H1 (cell line): Measurements from ENCODE around the gene SPATS1. TPM values are rescaled to one million over a fixed set of nuclear protein-coding genes. Genes with fewer than 3 reads are reported as not detected.

Experiments used
- CTCF ChIA-PET: fragments of 300-600 bp; sonication (Branson Sonifier 250); formaldehyde crosslinking; loops from one replicate; lab custom pipeline; 2021; ENCODE audit not compliant: partially characterized antibody; lab: Charles Lee
- POLR2A ChIA-PET: fragments of 300-600 bp; sonication (Branson Sonifier 250); formaldehyde crosslinking; loops from one replicate; lab custom pipeline; 2021; ENCODE audit warnings: inconsistent platforms; ENCODE audit not compliant: partially characterized antibody; lab: Charles Lee
- DNase-seq, 2 experiments: peaks; one replicate each; pipeline versions ENCODE4 v3.0.0 to v3.0.0-alpha.2; 2010 to 2022; ENCODE audit warnings: low spot score in 2 of 2, low read depth in 1 of 2, mixed read lengths in 1 of 2
- FAIRE-seq: peaks from 2 replicates; lab custom pipeline; 2011; peaks lifted over from hg19 to GRCh38; lab: Jason Lieb, UNC
- H2AFZ ChIP-seq: 2 replicates; pipeline ENCODE4 v1.8.1; 2012; ENCODE audit warnings: low read length, inconsistent platforms
- H2AK5ac ChIP-seq: 2 replicates; pipeline ENCODE4 v1.6.1; 2013; ENCODE audit warnings: low read depth, low read length
- H2BK120ac ChIP-seq: replicated peaks from 2 replicates; pipeline ENCODE3; 2013; ENCODE audit warnings: low read depth, low read length, inconsistent platforms
- H2BK12ac ChIP-seq: 2 replicates; pipeline ENCODE4 v1.6.1; 2013; ENCODE audit warnings: low read depth, low read length
- H2BK15ac ChIP-seq: 2 replicates; pipeline ENCODE4 v1.6.1; 2013; ENCODE audit warnings: low read length
- H2BK20ac ChIP-seq: 2 replicates; pipeline ENCODE4 v1.6.1; 2013; ENCODE audit warnings: low read length
- H2BK5ac ChIP-seq: 2 replicates; pipeline ENCODE4 v1.6.1; 2013; ENCODE audit warnings: low read depth, low read length
- H3K14ac ChIP-seq: 2 replicates; pipeline ENCODE4 v1.6.1; 2013; ENCODE audit warnings: inconsistent platforms; ENCODE audit not compliant: insufficient read length
- H3K18ac ChIP-seq: 2 replicates; pipeline ENCODE4 v1.6.1; 2013; ENCODE audit warnings: low read length; ENCODE audit errors: extremely low read depth
- H3K23ac ChIP-seq: 2 replicates; pipeline ENCODE4 v1.6.1; 2013; ENCODE audit warnings: inconsistent platforms; ENCODE audit not compliant: insufficient read length
- H3K23me2 ChIP-seq: 2 replicates; pipeline ENCODE4 v1.6.1; 2013; ENCODE audit warnings: low read depth, low read length
- H3K27ac ChIP-seq: 2 replicates; pipeline ENCODE4 v1.6.1; 2011; ENCODE audit warnings: low read depth, low read length, inconsistent platforms
- H3K27me3 ChIP-seq, 4 experiments: replicated peaks in 1 of 4; 1 replicate in 1 of 4; 2 replicates in 3 of 4; pipeline versions ENCODE4 v1.6.1 to v1.8.1; 2011 to 2013; ENCODE audit warnings: low read length in 3 of 4, mild to moderate bottlenecking in 3 of 4, inconsistent platforms in 2 of 4, mixed read lengths in 2 of 4, moderate library complexity in 1 of 4; ENCODE audit not compliant: control insufficient read depth in 3 of 4, insufficient read depth in 3 of 4; ENCODE audit errors: extremely low read depth in 1 of 4
- H3K36me3 ChIP-seq, 4 experiments: 2 replicates each; pipeline versions ENCODE4 v1.6.1 to v1.8.1; 2011 to 2013; ENCODE audit warnings: mild to moderate bottlenecking in 4 of 4, low read length in 3 of 4, moderate library complexity in 2 of 4, control low read depth in 1 of 4, inconsistent platforms in 1 of 4; ENCODE audit not compliant: insufficient read depth in 4 of 4, control insufficient read depth in 2 of 4
- H3K4ac ChIP-seq: replicated peaks from 2 replicates; pipeline ENCODE3; 2013; ENCODE audit warnings: low read length, low read depth, mixed read lengths, inconsistent platforms; ENCODE audit not compliant: insufficient read length
- H3K4me1 ChIP-seq, 4 experiments: replicated peaks in 1 of 4; 1 replicate in 1 of 4; 2 replicates in 3 of 4; pipeline versions ENCODE4 v1.6.1 to v1.8.1; 2011 to 2013; ENCODE audit warnings: low read length in 3 of 4, inconsistent platforms in 2 of 4, mixed read lengths in 1 of 4; ENCODE audit not compliant: insufficient read depth in 4 of 4, control insufficient read depth in 3 of 4
- H3K4me2 ChIP-seq, 2 experiments: 2 replicates each; pipeline versions ENCODE4 v1.6.1 to v1.8.1; 2011 to 2013; ENCODE audit warnings: low read depth in 2 of 2, low read length in 2 of 2, control low read depth in 1 of 2, inconsistent platforms in 1 of 2, mild to moderate bottlenecking in 1 of 2; ENCODE audit not compliant: insufficient read depth in 1 of 2
- H3K4me3 ChIP-seq, 4 experiments: fragments of 200-600, 300-600 bp in 1 of 4; sonication (generic), shearing (Covaris generic), sonication (Bioruptor Twin) in 1 of 4; 2 replicates each; pipeline versions ENCODE4 v1.5.1 to v1.8.1; 2011 to 2016; ENCODE audit warnings: low read length in 4 of 4, low read depth in 3 of 4, control low read depth in 2 of 4, inconsistent platforms in 2 of 4, mild to moderate bottlenecking in 2 of 4, mixed read lengths in 1 of 4, moderate library complexity in 1 of 4; ENCODE audit not compliant: insufficient read depth in 2 of 4; ENCODE audit errors: extremely low read depth in 1 of 4
- H3K56ac ChIP-seq: replicated peaks from 2 replicates; pipeline ENCODE3; 2013; ENCODE audit warnings: low read depth, mild to moderate bottlenecking, mixed read lengths, low read length, inconsistent platforms; ENCODE audit not compliant: insufficient read length
- H3K79me1 ChIP-seq: 2 replicates; pipeline ENCODE4 v1.6.1; 2013; ENCODE audit warnings: low read depth, low read length, control low read depth
- H3K79me2 ChIP-seq, 2 experiments: 2 replicates each; pipeline versions ENCODE4 v1.6.1 to v1.8.1; 2012 to 2013; ENCODE audit warnings: low read length in 2 of 2, mild to moderate bottlenecking in 2 of 2, inconsistent platforms in 1 of 2; ENCODE audit not compliant: insufficient read depth in 2 of 2, control insufficient read depth in 1 of 2
- H3K9ac ChIP-seq, 4 experiments: replicated peaks in 1 of 4; 1 replicate in 1 of 4; 2 replicates in 3 of 4; pipeline versions ENCODE4 v1.6.1 to v1.8.1; 2011 to 2013; ENCODE audit warnings: low read depth in 3 of 4, low read length in 3 of 4, control low read depth in 2 of 4, mild to moderate bottlenecking in 2 of 4, moderate library complexity in 2 of 4, inconsistent platforms in 1 of 4; ENCODE audit errors: extremely low read depth in 1 of 4
- H3K9me3 ChIP-seq, 2 experiments: 2 replicates each; pipeline versions ENCODE4 v1.6.1 to v1.8.1; 2012 to 2013; ENCODE audit warnings: mild to moderate bottlenecking in 2 of 2, moderate library complexity in 2 of 2, control low read depth in 1 of 2, inconsistent platforms in 1 of 2, low read depth in 1 of 2, low read length in 1 of 2, mixed read lengths in 1 of 2; ENCODE audit not compliant: insufficient read depth in 2 of 2
- H4K20me1 ChIP-seq, 2 experiments: replicated peaks in 1 of 2; 2 replicates each; pipeline versions ENCODE3 to v1.8.1; 2011 to 2013; ENCODE audit warnings: inconsistent platforms in 2 of 2, low read length in 2 of 2, mild to moderate bottlenecking in 1 of 2; ENCODE audit not compliant: insufficient read depth in 2 of 2, control insufficient read depth in 1 of 2
- H4K5ac ChIP-seq: 2 replicates; pipeline ENCODE4 v1.6.1; 2013; ENCODE audit warnings: low read length, low read depth, mixed read lengths, inconsistent platforms; ENCODE audit not compliant: insufficient read length
- H4K8ac ChIP-seq: 2 replicates; pipeline ENCODE4 v1.8.0; 2013; ENCODE audit warnings: mild to moderate bottlenecking, moderate library complexity, low read length, inconsistent platforms; ENCODE audit not compliant: insufficient read depth; ENCODE audit errors: extremely low read depth
- H4K91ac ChIP-seq: replicated peaks from 2 replicates; pipeline ENCODE3; 2013; ENCODE audit warnings: low read length, mixed read lengths, inconsistent platforms; ENCODE audit not compliant: insufficient read length
- HDAC6 ChIP-seq: IDR thresholded peaks from one replicate; pipeline ENCODE4 v1.7.1; 2012; ENCODE audit warnings: low read depth, mild to moderate bottlenecking, inconsistent platforms, low read length, moderate library complexity
- WGBS, 2 experiments: shearing (Covaris generic) in 1 of 2; methylation state at CpG; one replicate each; pipeline versions ENCODE4 v1.1.6 to v1.1.7; 2013 to 2015; ENCODE audit warnings: low lambda C conversion rate in 2 of 2, mixed read lengths in 2 of 2, inconsistent platforms in 1 of 2, low coverage in 1 of 2, missing lambda C conversion rate in 1 of 2; ENCODE audit not compliant: insufficient replicate concordance in 2 of 2, insufficient coverage in 1 of 2, insufficient read length in 1 of 2; ENCODE audit errors: extremely low coverage in 1 of 2, missing lambda C conversion rate in 1 of 2; 5-methylcytosine and 5-hydroxymethylcytosine counted together
- polyA plus RNA-seq, 7 experiments: library from polyadenylated mRNA; depleted of rRNA in 3 of 7; stranded (reverse) in 5 of 7; unstranded in 2 of 7; fragments of >200 nt in 5 of 7; fragments of 200-250 nt in 2 of 7; gene quantifications; 1 replicate in 5 of 7; 2 replicates in 1 of 7; 4 replicates in 1 of 7; pipeline versions ENCODE4 v1.2.1 to v1.2.3, GENCODE V29; 2011 to 2013; ENCODE audit warnings: missing spikeins in 2 of 7, mixed read lengths in 2 of 7
- total RNA-seq: library from RNA; stranded (reverse); fragmentation: NEBNext Ultra II Directional; extraction: Animal tissue kit (Norgen Biotek cat#: 25700); gene quantifications from 2 replicates; pipeline ENCODE4 v1.2.1, GENCODE V29; 2021

Gene SPATS1
- total and polyA plus RNA-seq, 2 of the 8 experiments (the other 6 are each of a cell fraction or from before 2014, with no cell fraction given), result not detected

DNA sequence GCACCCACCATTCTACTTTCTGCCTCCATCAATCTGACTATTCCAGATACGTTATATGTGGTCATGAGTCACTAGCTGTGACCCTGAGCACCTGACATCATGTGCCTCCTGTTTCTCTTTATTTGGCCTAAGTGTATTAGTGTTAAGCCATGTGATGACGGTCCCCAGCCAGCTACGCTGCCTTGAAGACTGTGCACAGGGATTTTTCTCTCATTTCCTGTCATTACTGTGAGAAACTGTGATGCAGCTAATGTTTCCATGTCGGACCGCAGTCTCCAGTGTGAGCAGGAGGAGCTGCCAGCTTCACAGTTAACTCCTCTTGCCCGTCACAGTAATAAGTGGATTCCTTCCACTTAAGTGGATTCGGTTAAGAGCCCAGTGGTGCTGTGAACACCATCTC is 9.9 kb upstream of the SPATS1 start:
- Histone ChIP-seq H3K56ac (no peak overlapping the region), H4K5ac (no peak overlapping the region), H2BK120ac (no peak overlapping the region), H3K18ac (no peak overlapping the region), H2BK20ac (no peak overlapping the region), H2BK15ac (no peak overlapping the region), H3K79me2 (no peaks in the 10 kb centered on the region), H2AFZ (no peak overlapping the region), H3K23ac (no peak overlapping the region), H3K36me3 (no peaks in the 10 kb centered on the region), H3K9me3 (no peaks in the 10 kb centered on the region), H3K4me3 (no peak overlapping the region), H2BK12ac (no peak overlapping the region), H3K79me1 (no peaks in the 10 kb centered on the region), H2BK5ac (no peak overlapping the region), H3K23me2 (no peaks in the 10 kb centered on the region), H3K9ac (no peak overlapping the region), H3K14ac (no peak overlapping the region), H4K20me1 (no peaks in the 10 kb centered on the region), H4K8ac (no peak overlapping the region), H3K4me1 (peaks cover 1 to 9% (median 7%) of the 10 kb centered on the region in 4 experiments; a peak in 5 of 7 replicates), H3K27ac (no peak overlapping the region), H3K4ac (no peak overlapping the region), H4K91ac (no peak overlapping the region), H3K27me3 (no peaks in the 10 kb centered on the region; a peak in 1 of 7 replicates), H2AK5ac (no peak overlapping the region), H3K4me2 (no peak overlapping the region)
- CTCF ChIA-PET, result interaction anchor here (0.8 to 10.2 kb wide), 9 partner anchors 12 to 174 kb away, joined by 3 to 108 read pairs (median 6); partner anchors contain the start of gene CAPN11
- 75% methylated on average over 7 of the region's 7 CpGs; no CpG with 5 or more reads in 1 of the 2 experiments for WGBS, 2 experiments
- TF ChIP-seq HDAC6, result no peak
- no peak for DNase-seq
- POLR2A ChIA-PET, result interaction anchor here (0.9 to 8.4 kb wide), 5 partner anchors 18 to 87 kb away, joined by 3 to 41 read pairs (median 5); partner anchors contain the start of genes AARS2 and SLC35B2
- no peak for FAIRE-seq
